Measurements from ENCODE around the gene CDH24. TPM values are rescaled to one million over a fixed set of nuclear protein-coding genes. Genes with fewer than 3 reads are reported as not detected.

CDH24 gene
- total and polyA plus RNA-seq, 2 donors (not counting 1 experiment from before 2014, with no cell fraction given), result 0.96 to 1.0 TPM

GRCh38 chr14:23086565-23086964 is 29.2 kb upstream of the CDH24 start:
- intact Hi-C loops (cut with micrococcal nuclease), result no loop called here
- Mint-ChIP-seq H3K27me3 (no peaks in the 10 kb centered on the region), H3K4me1 (no peaks in the 10 kb centered on the region), H3K27ac (no peak overlapping the region), H3K9me3 (ENCODE audit: insufficient read depth) (no peaks in the 10 kb centered on the region), H3K4me3 (no peak overlapping the region)
- H3K79me2 ChIP-seq (ENCODE audit: control insufficient read depth, insufficient read depth, low read length), result peaks cover 45% of the 10 kb centered on the region
- no peaks in the 10 kb centered on the region for H3K4me1 ChIP-seq (ENCODE audit: control insufficient read depth in 2 of 2, insufficient read depth in 2 of 2, low read length in 2 of 2)
- POLR2A ChIA-PET, result no interaction called here
- no peak overlapping the region for H3K27ac ChIP-seq (ENCODE audit: low read length in 2 of 2)
- H3K4me2 ChIP-seq (replicated peaks; ENCODE audit: low read depth, low read length, poor library complexity, severe bottlenecking), result no peak overlapping the region
- no CpG with 5 or more reads among the region's 1 CpG for WGBS (ENCODE audit: insufficient coverage)
- no peak for TF ChIP-seq CTCF (IDR thresholded peaks at IDR 0.05)
- no peak for TF ChIP-seq EZH2 (IDR thresholded peaks at IDR 0.05; ENCODE audit: borderline replicate concordance, insufficient read depth, low read depth, low read length, poor library complexity, severe bottlenecking)
- ATAC-seq (ENCODE audit: low read depth) (no peak), DNase-seq (no peak)
- no peak overlapping the region for H3K4me3 ChIP-seq (ENCODE audit: control extremely low read depth in 1 of 5, extremely low read depth in 1 of 5, insufficient read depth in 1 of 5, low read depth in 2 of 5, low read length in 4 of 5)
- CTCF ChIA-PET, result interaction anchor here (0.8 to 1.7 kb wide), 4 partner anchors 8 to 100 kb away, joined by 3 to 7 read pairs (median 3); no protein-coding TSS in a partner anchor
- H2AFZ ChIP-seq (ENCODE audit: insufficient read depth, low read depth, low read length, poor library complexity, severe bottlenecking), result no peak overlapping the region
- H3K9me3 ChIP-seq (ENCODE audit: control extremely low read depth in 1 of 3, control insufficient read depth in 2 of 3, insufficient read depth in 1 of 3, low read length in 2 of 3), result no peaks in the 10 kb centered on the region
- H3K27me3 ChIP-seq (replicated peaks in 1 of 4; ENCODE audit: control extremely low read depth in 1 of 4, control insufficient read depth in 3 of 4, insufficient read depth in 4 of 4, low read length in 3 of 4), result no peaks in the 10 kb centered on the region
- H3K36me3 ChIP-seq (replicated peaks in 1 of 2; ENCODE audit: control extremely low read depth in 1 of 2, control insufficient read depth in 1 of 2, extremely low read depth in 1 of 2, insufficient read depth in 2 of 2, low read length in 1 of 2), result peaks cover 10 to 84% of the 10 kb centered on the region in 2 experiments
- H4K20me1 ChIP-seq (ENCODE audit: control insufficient read depth, insufficient read depth, low read length, poor library complexity, severe bottlenecking), result peaks cover 56% of the 10 kb centered on the region
- no peak overlapping the region for H3K9ac ChIP-seq (ENCODE audit: low read length)

DNA sequence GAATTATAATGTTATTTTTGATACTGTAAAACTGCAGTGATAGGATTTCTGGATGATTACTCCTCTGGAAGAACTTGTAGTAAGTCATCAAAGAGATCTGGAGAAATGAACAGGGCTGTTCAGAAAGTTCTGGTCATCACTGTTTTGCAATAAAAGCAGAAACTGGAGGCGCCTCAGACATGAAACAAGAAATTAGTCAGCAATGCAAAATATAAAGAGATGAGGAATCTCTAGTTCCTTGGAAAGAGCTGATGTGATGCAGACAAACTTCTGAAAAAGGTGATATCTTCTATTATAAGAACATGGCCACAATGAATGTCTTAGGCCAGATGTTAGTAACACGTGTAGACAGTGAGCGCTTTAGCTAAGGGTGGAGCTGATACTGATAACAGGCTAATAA is 28.1 kb upstream of the CDH24 start:
- Mint-ChIP-seq H3K27ac (no peak overlapping the region), H3K4me1 (no peaks in the 10 kb centered on the region), H3K4me3 (no peak overlapping the region), H3K27me3 (no peaks in the 10 kb centered on the region), H3K9me3 (ENCODE audit: insufficient read depth) (no peaks in the 10 kb centered on the region)
- no peaks in the 10 kb centered on the region for H3K4me1 ChIP-seq (ENCODE audit: control insufficient read depth in 2 of 2, insufficient read depth in 2 of 2, low read length in 2 of 2)
- no peak for DNase-seq
- no peak overlapping the region for H3K27ac ChIP-seq (ENCODE audit: low read length in 2 of 2)
- ChIA-PET CTCF (interaction anchor here (0.8 to 1.7 kb wide), 3 partner anchors 7 to 99 kb away, joined by 3 to 7 read pairs (median 3); no protein-coding TSS in a partner anchor), POLR2A (no interaction called here)
- no peak overlapping the region for H2AFZ ChIP-seq (ENCODE audit: insufficient read depth, low read depth, low read length, poor library complexity, severe bottlenecking)
- H3K36me3 ChIP-seq (replicated peaks in 1 of 2; ENCODE audit: control extremely low read depth in 1 of 2, control insufficient read depth in 1 of 2, extremely low read depth in 1 of 2, insufficient read depth in 2 of 2, low read length in 1 of 2), result peaks cover 12 to 85% of the 10 kb centered on the region in 2 experiments
- no peaks in the 10 kb centered on the region for H3K9me3 ChIP-seq (ENCODE audit: control extremely low read depth in 1 of 3, control insufficient read depth in 2 of 3, insufficient read depth in 1 of 3, low read length in 2 of 3)
- intact Hi-C loops (cut with micrococcal nuclease), result no loop called here
- peaks cover 54% of the 10 kb centered on the region for H4K20me1 ChIP-seq (ENCODE audit: control insufficient read depth, insufficient read depth, low read length, poor library complexity, severe bottlenecking)
- TF ChIP-seq CTCF (IDR thresholded peaks at IDR 0.05), result no peak
- TF ChIP-seq EZH2 (IDR thresholded peaks at IDR 0.05; ENCODE audit: borderline replicate concordance, insufficient read depth, low read depth, low read length, poor library complexity, severe bottlenecking), result no peak
- H3K4me2 ChIP-seq (replicated peaks; ENCODE audit: low read depth, low read length, poor library complexity, severe bottlenecking), result no peak overlapping the region
- no peaks in the 10 kb centered on the region for H3K27me3 ChIP-seq (replicated peaks in 1 of 4; ENCODE audit: control extremely low read depth in 1 of 4, control insufficient read depth in 3 of 4, insufficient read depth in 4 of 4, low read length in 3 of 4)
- ATAC-seq (ENCODE audit: low read depth), result no peak
- peaks cover 34% of the 10 kb centered on the region for H3K79me2 ChIP-seq (ENCODE audit: control insufficient read depth, insufficient read depth, low read length)
- no peak overlapping the region for H3K9ac ChIP-seq (ENCODE audit: low read length)
- WGBS (ENCODE audit: insufficient coverage), result 100% methylated on average over 1 of the region's 3 CpGs
- no peak overlapping the region for H3K4me3 ChIP-seq (ENCODE audit: control extremely low read depth in 1 of 5, extremely low read depth in 1 of 5, insufficient read depth in 1 of 5, low read depth in 2 of 5, low read length in 4 of 5)

Measured in B cell (primary cell).